Limb (tissue), 2 donors: ENCODE data around the gene LARGE1.
A peak's percentile ranks its signal among the peaks of the same experiment; 100 is the strongest.

Source experiments
- DNase-seq, 2 donors: peaks; one replicate each; pipeline ENCODE4 v3.0.0-alpha.2; 2016; ENCODE audit errors: extremely low spot score in 2 of 2

Gene LARGE1

DNA sequence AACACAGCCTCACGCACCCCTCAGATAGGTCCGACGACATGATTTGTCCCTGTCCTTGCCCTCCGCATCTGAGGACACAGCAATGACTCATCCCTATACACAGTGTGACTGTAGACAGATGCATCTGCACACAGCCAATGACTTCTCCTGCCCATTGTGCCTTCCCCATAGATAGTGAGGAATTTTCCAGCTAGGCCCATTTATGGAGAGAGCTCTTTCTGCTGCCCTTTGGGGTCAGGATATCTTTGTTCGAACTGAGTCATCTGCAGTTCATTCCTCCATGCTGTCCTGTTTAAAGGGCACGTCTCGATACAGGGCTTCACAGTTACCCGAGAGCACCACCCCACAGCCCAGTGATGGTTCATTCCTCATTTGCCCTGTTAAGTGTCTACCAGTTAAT lies 96.7 kb downstream of the LARGE1 start:
- no peak for DNase-seq

DNA sequence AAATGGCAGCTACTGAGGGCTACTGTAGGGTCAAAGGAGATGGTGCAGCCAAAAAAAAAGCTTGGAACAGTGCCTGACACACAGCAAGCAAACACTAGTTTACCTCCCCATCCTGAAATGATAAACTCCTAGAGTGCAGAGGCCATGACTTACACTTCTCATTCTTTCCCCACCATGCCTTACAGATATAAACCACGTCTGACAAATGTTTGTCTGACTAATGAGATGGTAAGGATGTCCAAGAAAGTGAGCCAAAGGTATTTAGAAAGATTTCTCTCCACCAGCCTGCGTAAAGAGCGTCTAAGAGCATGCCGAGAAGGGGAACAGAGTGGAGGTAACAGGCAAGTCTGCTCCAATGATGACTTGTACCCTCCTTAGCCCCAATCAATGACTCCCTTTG lies 99.0 kb downstream of the LARGE1 start:
- DNase-seq, result no peak

DNA sequence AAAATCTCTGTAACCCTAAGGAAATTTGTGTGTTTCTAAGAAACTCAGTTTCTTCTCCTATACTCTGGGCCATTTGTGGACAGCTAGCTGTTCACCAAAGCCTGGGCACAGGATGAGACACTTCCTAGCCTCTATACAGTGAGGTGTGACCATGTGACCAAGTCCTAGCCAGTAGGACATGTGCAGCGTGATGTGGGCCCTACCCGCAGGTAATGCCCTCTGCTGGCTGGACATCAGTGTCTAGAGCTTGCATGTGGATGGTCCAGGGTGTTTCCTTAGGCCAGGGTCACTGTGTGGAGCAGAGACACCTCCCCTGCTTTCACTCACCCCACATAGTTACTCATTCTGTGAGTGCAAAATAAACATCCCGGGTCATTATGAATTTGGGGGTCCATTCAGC lies 100.5 kb downstream of the LARGE1 start:
- DNase-seq, result no peak

DNA sequence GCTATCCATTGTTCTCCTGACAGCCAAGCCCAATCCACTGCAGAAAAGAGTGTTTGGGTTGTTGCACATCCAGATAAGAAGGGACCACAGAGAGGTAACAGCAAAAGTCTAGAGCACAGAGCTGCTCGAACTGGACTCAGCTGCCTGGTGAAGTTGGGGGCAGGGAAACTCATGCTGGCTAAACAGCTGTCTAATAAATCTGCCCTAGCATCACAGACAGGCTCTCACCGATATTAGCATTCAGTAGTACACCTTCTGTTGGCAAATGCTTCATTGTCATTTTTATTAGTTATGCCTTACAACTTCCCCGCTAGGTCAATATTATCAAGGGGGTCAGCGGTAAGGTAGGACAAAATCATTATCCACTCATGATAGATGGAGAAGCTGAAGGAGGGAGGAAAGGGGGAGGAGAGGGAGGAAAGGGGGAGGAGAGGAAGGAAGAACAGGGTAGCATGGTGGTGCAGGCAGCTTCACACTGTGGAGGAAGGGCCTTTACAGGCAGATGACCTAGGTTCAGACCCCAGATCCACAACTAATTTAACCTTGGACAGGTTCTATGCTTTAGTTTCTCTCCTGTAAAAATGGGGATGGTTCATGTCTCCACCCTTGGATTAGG lies 102.7 kb downstream of the LARGE1 start:
- DNase-seq, result no peak

DNA sequence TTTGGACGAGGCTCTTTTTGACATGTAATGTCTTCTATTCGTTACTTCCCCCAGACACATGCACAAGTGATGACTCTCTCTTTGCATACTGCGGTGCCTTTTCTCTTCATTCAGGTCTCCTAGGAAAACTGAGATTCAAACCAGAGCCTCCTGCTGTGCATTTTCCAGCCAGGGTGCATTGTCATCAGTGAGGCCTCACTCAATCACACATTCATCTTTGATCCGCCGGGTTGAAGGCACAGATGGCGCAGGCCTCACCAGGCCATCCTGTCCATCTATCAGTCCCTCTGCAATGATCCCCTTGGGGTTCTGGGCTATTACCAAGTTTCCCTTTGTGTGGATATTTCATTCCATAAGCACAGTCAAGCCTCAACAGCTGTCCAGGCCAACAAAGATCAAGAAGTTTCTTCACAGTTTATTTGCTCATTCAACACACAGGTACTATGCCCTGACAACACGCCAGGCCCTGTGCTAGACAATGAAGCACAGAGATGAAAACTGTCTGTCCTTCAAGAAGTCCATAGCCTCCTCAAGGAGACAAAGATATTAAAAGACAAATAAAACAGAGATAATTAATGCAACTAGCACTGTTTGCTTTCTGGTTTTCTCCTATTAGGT lies 107.8 kb downstream of the LARGE1 start:
- no peak for DNase-seq

DNA sequence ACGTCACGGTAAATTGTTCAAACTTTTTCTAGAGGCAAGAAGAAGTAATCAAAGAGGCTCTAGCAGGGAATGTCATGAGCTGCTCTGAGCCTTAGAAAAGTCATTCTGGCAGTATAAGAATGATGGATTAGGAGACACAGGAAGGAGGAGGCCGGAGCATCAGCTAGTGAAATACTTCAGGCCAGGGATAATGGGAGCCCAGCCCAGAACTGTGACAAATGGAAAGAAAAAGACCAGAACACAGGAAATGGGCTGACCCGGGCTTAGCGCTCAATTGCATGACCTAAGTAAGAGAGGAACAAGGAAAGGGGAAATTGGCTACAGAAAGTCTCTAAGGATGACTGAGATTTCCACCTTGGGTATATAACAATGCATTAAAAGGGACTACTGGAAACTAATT lies 108.6 kb downstream of the LARGE1 start:
- DNase-seq, result peak; percentile 59 to 87

DNA sequence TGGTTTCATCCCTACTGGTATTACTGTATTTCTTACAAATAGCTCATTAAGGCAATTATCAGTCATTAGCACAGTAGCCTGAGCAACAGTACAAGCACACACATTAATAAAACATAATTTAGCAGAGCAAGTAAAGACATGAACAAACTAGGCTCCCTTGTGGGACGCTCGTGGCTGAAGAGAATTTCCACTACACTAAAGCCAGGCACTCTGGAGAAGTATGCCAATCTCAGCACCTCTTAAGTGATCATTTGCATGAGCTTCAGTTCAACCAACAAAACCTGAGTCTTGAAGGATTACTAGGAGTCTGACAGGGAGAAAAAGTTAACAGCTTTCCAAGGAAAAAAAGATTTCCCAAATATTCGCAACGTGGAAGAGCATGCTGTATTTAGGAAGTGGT lies 109.1 kb downstream of the LARGE1 start:
- DNase-seq, result no peak

DNA sequence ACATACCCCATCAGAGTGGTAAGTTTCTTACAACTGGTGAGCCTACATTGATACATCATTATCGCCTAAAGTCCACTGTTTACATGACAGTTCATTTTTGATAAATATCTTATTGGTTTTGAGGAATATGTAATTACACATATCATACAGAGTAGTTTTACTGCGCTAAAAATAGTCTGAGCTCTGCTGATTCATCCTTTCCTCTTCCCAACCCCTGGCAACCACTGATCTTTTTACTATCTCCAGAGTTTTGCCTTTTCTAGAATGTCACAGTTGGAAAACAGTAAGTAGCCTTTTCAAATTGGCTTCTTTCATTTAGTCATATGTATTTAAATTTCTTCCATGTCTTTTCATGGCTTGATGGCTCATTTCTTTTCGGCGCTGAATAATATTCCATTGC lies 112.8 kb downstream of the LARGE1 start:
- DNase-seq, result no peak

DNA sequence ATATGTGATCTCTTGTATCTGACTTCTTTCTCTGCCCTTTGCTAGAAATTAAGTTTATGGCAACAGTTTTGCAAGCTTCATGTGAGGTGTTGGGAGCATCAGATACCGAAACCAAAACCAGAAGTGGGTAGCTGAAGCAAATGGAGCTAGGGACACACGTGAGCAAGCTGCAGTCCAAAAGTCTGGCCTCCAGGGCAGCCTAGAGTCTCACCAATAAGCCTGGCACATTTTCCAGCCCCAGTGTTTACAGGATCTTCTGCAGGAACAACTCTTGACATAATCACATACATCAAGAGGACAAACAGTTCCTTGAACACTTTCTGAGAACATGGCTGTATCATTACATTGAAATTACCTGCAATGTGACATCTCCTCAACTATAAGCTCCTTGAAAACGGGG lies 114.1 kb downstream of the LARGE1 start:
- DNase-seq, result no peak

DNA sequence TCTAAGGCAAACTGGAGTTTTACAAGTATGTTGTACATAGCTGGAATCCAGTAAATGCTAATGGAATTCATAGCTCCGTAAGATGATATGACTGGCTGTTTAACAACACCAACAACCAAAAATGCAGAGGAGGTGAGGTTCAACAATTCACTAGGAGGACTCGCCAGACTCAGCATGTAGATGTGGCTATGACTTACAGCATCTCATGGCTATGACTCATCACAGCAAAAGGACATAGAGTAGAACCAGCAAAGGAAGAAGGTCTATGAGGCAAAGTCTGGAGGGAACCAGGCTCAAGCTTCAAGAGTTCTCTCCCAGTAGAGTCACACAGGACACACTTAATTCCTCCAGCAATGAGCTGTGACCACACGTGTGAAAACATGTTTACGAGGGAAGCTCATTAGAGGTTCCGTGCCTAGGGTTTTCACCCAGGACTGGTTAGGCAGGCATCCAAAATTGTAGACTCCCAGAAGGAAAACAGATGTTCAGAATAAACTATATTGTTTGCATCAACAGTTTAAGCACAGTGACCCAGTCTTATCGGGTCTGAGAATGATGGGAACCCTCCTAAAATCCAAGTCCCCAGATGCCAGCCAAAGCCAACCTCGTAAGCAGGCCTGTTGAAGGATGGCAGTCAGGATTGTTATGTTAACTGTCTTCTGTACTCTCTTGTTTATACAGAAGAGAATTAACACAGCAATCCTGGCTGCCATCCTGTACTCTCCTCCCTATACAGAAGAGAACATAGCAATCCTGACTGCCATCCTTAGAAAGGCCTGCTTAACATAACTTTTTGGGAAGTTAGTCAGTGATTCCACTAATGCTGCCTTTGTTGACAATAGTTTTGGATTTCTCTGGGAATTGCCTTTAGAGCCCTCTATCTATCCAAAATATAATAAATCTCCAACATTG lies 116.6 kb downstream of the LARGE1 start:
- DNase-seq, result no peak

DNA sequence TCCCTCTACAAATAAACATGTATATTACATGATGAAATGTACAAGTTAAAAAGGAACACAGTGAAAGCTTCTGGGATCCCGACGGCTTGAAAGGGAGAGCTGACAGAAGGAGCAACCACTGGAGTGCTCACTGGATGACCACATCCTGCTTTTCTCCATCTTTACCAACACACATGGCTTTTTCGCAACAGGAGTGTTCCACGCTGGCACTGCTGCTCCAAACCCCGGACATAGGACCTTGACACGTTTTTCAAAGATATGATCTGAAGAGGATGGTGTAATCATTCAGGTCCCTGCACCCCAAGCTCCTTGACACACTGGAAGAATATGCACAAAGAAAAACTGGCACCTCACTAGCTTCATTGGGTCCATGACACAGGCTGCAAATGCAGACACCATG lies 121.9 kb downstream of the LARGE1 start:
- DNase-seq, result no peak

DNA sequence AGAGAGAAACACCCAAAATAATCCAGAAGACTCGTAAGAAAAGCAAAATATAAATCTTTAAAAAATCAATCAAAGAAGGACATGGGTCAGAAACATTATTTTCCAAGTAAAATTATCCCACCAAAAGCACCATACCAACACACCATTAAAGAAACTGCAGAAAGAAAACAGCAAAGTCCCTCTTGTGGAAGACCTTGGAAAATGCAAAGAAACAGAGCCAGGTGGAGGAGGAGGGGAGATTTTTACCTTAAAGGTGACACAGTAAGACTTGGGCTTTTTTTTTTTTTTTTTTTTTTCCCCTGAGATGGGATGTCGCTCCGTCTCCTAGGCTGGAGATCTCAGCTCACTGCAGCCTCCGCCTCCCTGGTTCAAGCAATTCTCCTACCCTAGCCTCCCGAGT lies 123.8 kb downstream of the LARGE1 start:
- DNase-seq, result no peak

DNA sequence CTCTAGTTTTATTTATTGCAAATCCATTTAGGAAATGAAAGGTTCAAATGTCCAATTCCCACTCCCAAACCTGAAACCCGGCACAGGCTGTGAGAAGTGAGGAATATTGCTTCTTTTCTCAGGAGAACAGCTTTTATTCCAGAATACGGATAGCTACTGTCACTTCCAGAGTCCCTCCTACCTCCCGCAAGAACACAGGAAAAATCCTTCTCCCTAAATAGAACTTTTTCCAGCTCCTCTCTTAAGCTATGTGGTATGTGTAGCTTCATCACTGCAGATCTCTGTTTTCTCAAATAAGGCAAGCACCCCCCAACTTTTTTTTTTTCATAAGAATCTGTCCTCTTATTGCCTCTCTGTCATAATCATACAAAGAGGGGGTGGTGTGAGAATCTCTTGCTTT lies 126.8 kb downstream of the LARGE1 start:
- DNase-seq, result no peak

DNA sequence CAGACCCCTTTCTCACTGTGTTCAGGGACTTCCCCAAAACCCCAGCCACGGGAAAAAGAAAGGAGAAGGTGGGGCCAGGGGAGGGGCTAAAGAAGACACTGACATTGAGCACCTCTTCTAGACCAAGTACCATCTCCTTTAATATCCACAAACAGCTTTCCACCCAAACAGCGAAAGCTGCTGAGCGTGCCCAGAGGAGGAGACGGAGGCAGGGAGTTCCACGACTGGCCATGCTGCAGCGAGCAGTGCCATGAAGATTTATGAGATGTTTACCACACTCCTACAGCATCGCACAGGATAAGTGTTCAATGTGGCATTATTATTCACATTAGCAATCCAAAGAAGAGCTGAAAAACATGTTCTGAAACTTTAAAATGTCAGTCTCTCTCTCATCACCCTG lies 127.4 kb downstream of the LARGE1 start:
- DNase-seq, result no peak

DNA sequence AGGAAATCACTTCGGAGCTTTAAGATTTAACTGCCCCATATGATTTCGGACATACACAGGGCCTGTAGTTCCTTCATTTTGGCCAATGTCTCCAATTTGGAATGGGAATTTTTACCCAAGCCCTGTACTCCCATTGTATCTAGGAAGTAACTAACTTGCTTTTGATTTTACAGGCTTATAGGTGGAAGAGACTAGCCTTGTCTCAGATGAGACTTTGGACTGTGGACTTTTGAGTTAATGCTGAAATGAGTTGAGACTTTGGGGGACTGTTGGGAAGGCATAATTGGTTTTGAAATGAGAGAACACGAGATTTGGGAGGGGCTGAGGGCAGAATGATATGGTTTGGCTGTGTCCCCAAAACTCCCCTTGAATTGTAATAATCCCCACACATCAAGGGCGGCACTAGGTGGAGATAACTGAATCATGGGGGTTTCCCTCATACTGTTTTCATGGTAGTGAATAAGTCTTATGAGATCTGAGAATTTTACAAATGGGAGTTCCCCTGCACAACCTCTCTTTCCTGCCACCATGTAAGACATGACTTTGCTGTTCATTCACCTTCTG lies 130.5 kb downstream of the LARGE1 start:
- DNase-seq, result no peak

DNA sequence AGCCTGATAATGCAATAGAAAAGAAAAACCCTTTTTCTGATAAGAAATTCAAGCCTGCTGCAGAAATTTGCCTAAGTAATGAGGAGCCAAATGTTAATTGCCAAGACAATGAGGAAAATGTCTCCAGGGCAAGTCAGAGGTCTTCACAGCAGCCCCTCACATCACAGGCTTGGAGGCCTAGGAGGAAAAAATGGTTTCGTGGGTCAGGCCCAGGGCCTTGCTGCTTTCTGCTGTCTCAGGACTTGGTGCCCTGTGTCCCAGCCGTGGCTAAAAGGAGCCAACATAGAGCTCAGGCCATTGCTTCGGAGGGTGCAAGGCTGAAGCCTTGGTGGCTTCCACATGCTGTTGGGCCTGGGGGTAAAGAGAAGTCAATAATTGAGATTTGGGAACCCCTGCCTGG lies 131.3 kb downstream of the LARGE1 start:
- no peak for DNase-seq

DNA sequence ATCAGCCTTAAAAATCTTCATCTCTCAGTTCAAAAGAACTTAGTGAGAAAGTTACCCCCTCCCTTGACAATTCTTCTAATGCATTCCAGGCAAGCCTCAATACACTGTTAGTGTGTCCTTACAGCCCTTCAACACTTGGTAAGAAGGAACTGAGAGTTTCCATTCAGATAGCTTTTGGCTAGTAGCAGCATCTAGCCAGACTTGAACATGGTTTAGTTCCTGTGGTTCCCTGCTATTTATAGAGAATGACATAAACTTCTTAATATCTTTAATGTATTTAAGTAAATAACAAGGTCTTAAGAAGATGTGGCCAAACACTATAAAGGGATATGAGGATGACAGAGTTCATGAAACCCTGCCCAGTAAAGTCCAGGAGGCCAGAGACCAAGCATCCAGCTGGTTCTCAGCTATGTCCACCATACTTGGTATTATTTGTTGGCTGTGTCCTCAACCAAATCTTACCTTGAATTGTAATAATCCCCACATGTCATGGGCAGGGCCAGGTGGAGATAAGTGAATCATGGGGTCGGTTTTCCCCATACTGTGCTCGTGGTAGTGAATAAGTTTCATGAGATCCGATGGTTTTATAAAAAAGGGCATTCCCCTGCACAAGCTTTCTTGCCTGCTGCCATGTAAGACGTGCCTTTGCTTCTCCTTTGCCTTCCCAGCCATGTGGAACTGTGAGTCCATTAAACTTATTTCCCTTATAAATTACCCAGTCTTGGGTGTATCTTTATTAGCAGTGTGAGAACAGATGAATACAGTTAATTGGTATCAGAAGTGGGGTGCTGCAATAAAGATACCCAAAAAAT lies 132.4 kb downstream of the LARGE1 start:
- DNase-seq, result no peak

DNA sequence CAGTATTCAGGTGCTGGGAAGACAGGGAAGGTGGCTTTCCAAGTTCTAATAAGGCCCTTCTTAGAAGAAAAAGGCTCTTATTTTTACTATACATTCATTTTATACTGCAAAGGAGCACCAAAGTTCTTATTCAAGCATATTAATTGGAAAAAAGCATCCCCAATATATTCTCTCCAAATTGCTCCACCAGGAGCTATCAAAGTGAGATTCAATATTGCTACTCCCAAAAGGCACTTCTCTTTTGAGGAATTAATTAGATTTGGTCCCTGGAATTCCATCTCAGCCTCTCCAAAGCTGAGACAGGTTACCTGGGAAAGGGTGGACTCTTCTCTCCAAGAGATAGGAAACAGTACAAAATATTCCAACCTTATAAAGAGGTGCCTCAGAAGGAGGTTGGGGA lies 134.1 kb downstream of the LARGE1 start:
- no peak for DNase-seq

DNA sequence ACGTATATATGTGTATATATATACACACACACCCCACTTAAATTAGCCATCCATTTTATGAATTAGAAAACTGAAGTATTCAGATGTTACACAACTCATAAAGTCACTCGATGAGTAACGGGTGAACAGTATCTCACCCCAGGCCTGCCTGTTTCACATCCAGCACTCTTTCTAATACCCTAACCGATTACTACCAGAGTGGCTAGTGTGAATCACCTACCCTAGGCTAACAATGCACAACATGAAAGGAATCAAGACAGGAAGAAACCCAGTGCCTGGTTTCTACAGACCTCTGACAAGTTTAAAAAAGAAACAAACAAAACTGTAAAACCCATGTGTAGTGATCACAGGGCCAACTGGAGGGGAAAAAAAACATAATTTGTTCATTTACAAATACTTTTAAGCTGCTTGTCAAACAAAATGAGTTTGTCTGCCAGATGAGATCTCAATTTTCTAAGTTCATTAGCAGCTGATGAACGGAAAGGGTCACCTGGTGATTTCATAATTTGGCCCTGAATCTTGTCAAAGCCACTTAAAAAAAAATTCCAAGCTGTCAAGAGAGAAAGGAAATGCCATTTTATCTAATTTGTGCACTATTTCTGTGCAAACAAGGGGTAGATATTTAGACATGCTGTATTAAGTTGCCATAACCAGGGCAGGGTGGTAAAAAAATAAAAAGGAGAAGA lies 134.8 kb downstream of the LARGE1 start:
- DNase-seq, result no peak

DNA sequence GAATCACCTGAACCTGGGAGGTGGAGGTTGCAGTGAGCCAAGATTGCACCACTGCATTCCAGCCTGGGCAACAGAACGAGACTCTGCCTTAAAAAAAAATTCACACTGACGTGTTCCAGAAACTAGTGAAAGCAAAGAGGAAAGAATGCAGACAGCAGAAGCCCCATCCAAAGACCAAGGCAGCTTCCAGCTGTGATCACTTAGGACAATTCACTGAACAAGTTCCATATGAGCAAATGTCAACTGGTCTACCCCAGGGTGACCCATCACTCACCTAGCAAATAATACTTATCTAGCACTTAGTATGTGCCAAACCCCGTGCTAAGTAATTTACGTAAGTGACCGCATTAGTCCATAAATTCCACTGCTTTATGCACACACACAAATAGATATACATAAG lies 138.9 kb downstream of the LARGE1 start:
- DNase-seq, result peak in 1 of 2 donors; percentile 11
